HG03457 (cell line): ENCODE data around the gene FUZ.
A peak's percentile ranks its signal among the peaks of the same experiment; 100 is the strongest.
"Not testable (repeated sequence)": the region's sequence is repeated elsewhere in the genome, so short reads cannot be mapped to it uniquely, and the experiment has no call there.

Experiments
- ATAC-seq: cut with Tn5 transposase; IDR thresholded peaks from one replicate; pipeline ENCODE4 v1.9.1; 2021; ENCODE audit warnings: moderate number of reproducible peaks; ENCODE audit not compliant: unreplicated experiment

Gene FUZ

DNA sequence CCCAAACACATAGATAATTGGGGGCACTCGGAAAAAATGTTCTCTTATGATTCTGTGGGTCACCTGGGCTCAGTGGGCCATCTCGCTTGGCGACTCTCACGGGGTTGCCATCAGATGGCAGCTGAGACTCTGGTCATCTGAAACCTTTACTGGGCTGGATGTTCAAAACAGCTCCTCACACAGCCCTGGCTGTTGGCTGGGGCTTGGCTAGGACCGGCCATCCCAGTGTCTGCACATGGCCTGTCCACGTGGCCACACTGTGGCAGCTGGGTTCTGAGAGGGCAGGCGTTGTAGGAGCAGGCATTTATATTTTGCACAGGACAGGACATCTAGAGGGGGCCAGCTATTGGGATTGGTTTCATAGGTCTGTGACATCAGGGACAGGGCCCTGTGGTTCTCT, 20.5 kb upstream of the FUZ start:
- no peak for ATAC-seq

DNA sequence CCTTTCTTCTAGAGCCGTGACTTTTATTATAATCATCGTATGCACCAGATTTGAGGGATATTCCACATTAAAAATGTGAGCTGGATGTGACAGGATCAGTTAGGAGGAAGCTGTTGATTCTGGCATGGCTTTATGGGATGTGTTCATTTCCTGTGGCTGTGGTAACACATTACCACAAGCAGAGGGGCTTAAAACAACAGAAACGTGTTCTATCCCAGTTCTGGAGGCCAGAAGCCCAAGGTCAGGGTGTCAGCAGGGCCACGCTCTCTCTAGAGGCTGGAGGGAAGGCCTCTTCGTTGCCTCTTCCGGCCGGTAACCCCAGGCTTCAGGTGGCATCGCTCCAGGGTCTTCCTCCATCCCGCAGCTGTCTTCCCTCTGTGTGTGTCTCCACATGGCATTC, 19.5 kb upstream of the FUZ start:
- ATAC-seq, result no peak

DNA sequence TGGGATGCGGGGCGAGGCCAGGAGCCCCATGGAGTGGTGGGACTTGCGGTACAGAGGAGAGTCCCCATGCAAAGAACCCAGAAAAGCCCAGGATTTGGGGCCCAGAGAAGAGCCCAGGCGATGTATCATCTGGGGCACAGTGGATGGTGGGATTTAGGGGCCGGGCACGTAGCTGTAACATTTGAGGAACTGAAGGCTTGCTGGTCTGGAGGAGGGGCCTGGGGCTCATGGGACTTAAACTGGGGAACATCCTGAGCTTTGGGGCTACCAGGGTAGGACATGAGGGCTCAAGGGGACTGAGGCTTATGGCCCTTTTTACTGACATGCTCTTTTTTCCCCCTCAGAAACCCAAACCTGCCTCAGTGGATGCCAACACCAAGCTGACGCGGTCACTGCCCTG, 18.5 kb upstream of the FUZ start:
- no peak for ATAC-seq

DNA sequence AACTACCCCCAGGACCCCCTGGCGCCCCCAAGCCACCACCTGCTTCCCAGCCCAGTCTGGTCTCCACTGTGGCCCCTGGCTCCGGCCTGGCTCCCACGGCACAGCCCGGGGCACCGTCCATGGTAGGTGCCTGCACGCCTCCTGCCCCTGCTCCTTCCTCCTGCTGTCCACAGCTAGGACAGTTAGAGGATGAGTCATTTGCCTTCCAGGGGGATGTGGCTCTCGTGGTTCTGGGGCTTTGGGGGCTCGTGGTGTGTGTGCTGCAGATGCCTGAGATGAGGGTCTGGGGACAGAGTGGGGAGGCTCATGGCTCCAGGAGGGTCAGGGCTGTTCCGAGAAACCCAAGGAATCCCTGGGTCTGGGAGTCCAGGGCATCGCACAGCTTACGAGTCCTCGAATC, 17.7 kb upstream of the FUZ start:
- no peak for ATAC-seq

DNA sequence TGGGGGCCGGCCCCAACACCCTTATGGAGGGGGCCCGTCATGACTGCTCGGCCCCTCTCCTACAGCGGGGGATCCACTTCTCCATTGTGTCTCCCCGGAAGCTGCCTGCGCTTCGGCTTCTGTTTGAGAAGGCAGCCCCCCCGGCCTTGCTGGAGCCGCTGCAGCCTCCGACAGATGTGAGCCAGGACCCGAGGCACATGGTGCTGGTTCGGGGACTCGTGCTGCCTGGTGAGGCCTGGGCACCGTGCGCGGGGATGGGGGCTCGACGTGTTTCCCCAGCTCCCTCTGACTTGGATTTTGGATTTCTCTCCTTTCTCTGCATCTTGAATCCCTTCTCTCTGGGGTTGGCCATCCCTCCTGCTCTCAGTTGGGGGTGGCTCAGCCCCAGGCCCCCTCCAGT, 16.6 kb upstream of the FUZ start:
- ATAC-seq, result no peak

DNA sequence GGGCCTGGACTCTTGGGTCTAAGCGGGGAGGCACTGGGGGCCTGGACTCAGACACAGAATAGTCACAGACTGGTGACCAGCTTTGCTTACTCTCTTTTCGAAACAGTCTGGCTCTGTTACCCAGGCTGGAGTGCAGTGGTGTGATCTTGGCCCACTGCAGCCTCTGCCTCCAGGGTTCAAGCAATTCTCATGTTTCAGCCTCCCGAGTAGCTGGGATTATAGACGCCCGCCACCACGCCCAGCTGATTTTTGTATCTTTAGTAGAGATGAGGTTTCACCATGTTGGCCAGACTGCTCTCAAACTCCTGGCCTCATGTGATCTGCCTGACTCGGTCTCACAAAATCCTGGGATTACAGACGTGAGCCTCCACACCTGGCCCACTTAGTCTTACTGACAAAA, 16.1 kb upstream of the FUZ start:
- no peak for ATAC-seq

DNA sequence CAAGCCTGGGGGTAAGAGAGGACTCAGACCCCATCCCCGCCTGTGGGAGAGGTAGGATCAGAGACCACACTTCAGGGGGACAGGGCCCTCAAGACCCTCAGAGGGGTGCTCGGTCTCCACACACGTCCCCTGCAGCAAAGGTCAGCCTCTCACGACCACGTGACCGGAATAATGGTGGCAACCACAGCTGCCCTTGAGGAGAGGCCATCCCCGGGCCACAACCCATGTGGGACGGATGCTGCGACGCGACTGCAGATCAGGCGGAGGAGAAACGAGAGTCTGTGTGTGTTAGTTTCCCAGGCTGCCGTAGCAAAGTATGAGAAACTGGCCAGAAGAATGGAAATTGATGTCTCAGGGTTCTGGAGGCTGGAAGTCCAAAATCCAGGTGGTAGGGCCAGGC, 13.9 kb upstream of the FUZ start:
- no peak for ATAC-seq

DNA sequence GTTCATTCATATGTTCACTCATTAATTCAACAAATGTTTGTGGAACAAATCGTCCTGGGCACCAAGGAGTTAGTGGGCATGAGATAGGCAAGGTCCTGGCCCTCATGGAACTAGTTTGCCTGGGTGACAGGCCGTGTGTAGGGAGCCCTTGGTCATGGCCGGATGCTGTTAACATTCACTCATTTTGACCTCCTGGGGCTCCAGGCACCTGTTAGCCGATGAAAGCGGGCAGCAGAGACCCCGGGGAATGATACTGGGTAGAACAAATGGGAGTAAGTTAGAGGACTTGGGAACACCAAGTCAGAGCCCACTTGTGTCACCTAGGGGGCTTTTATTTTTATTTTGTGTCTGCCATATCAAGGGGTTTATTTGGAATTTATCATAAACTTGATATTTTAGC, 11.6 kb upstream of the FUZ start:
- ATAC-seq, result no peak

DNA sequence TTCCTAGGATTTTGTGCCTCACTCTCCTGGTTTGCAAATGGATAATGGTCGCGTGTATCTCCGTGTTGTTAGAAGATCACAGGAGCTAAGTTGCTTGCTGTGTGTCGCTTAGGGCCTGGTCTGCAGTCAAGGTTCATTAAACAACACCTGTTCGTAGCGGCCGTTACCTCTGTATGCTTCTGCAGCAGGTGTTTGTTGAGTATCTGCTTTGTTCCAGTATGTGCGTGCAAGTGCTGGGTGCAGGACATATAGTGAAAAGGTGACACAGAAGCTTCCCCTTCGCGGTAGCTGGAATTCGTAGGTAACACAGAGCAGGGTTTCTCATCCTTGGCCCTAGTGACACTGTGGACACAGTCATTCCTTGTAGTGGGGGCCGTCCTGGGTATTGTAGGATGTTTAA, 10.4 kb upstream of the FUZ start:
- no peak for ATAC-seq

DNA sequence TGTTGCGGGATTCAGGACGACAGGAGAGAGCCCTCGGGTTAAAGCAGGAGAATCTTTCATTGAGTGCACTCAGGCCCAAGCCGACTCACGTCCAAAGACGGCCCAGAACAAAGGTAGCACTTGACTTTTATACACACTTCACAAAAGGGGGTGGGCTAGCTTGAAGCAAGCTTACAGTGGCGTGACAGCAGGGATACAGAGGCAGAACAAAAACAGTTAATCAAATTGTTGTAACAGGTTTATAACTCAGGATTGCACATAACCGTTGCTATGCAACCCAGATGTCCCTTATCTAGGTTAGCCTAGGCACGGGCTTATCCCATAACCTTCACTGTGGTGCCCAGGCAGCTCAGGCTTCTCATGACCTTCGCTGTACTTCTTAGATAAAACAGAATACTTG, 7.0 kb upstream of the FUZ start:
- no peak for ATAC-seq

DNA sequence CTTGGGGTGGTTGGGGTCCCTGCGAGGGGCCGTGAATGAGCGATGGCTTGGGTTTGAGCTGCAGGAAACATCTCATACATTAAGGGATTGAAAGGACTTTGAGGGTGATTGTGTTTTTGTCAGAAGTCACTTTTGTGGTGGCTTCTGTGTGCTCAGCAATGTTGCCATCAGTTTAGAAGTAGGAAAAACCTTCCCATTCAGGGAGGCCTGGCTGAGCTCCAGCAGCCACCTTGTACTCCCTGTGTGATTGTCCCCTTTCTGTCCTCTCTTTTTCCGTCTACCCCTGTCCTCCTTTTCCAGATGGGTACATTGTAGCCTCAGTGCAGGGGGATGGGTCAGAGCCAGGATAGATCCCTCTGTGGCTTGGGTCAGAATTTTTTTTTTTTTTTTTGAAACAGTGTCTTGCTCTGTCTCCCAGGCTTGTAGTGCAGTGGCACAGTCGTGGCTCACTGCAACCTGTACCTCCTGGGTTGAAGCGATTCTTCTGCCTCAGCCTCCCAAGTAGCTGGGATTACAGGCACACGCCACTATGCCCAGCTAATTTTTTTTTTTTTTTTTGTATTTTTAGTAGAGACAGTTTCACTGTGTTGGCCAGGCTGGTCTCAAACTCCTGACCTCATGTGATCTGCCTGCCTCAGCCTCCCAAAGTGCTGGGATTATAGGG, 6.5 kb upstream of the FUZ start:
- not testable (repeated sequence) for ATAC-seq

DNA sequence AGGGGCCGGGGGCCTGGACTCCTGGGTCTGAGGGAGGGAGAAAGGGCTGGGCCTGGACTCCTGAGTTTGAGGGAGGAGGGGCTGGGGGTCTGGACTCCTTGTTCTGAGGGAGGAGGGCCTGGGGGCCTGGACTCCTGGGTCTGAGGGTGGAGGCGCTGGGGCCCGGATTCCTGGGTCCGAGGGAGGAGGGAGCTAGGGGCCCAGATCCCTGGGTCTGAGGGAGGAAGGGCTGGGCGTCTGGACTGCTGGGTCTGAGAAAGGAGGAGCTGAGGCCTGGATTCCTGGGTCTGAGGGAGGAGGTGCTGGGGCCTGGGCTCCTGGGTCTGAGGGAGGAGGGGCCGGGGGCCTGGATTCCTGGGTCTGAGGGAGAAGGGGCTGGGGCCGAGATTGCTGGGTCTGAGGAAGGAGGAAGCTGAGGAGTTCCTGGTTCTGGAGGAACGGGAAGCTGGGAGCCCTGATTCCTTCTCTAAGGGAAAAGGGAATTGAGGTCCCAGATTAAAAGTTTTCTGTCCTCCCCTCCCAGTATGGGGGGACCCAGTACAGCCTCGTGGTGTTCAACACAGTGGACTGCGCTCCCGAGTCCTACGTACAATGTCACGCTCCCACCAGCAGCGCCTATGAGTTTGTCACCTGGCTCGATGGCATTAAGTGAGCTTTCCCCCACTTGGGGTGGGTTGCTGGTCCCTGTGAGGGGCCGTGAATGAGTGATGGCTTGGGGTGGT, 5.7 kb upstream of the FUZ start:
- ATAC-seq, result no peak

DNA sequence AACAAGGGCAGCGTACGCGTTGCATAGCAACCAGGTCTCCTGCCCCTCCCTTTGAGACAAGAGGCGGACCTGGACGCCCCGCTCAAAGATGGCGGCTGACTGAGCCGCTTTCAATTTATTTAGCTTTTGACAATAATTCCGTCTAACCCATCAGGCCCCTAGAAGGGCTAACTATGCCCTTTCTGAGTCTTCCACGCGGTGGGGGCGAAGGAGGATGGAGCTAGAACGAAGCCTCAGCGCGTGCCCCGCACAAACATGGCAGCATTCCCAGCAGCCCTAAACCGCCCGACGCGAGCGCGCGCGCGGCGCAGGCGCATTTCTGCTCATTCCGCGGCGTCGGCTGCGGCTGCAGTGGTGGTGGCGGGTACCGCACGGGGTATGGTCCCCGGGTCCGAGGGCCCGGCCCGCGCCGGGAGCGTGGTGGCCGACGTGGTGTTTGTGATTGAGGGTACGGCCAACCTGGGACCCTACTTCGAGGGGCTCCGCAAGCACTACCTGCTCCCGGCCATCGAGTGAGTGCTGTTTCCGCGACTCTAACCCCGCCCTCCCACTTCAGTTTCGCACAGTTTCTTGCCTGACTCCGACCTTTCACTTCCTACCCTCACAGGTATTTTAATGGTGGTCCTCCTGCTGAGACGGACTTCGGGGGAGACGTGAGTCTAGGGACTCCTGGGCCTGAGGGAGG, 5.0 kb upstream of the FUZ start, which contains the start of gene MED25:
MED25 (plus strand) TSS at position 326 of the 685 bp plus-strand sequence; CDS start at position 379, 53 bp downstream.
- peak; percentile 51 for ATAC-seq

DNA sequence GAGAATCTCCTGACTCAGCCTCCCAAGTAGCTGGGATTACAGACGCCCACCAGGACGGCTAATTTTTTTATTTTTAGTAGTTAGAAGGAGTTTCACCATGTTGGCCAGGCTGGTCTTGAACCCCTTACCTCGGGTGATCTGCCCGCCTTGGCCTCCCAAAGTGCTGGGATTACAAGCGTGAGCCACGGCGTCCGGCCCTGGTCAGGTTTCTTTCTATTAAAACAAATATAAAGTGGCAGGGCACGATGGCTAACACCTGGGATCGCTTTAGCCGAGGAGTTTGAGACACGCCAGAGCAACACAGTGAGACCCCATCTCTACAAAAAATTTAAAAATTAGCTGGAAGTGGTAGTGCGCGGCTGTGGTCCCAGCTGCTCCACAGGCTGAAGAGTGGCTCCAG, 3.5 kb upstream of the FUZ start:
- ATAC-seq, result no peak

DNA sequence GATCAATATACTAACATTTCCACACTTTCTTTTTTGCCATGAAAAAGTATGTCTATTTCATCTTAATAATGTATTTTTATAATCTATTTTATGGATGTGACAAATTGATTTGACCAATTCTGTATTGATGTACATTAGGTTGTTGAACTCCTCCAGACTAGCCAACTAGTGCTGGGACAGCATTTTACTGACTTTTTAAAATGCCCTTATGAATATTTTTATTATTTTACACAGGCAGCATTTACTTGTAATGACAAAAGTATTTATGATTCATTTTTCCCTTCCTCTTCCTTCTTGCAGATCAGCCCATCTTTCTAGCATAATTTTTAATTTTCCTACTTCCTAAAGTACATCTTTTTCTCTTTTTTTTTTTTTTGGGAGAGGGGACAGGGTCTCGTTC, 918 bp upstream of the FUZ start:
- ATAC-seq, result no peak

DNA sequence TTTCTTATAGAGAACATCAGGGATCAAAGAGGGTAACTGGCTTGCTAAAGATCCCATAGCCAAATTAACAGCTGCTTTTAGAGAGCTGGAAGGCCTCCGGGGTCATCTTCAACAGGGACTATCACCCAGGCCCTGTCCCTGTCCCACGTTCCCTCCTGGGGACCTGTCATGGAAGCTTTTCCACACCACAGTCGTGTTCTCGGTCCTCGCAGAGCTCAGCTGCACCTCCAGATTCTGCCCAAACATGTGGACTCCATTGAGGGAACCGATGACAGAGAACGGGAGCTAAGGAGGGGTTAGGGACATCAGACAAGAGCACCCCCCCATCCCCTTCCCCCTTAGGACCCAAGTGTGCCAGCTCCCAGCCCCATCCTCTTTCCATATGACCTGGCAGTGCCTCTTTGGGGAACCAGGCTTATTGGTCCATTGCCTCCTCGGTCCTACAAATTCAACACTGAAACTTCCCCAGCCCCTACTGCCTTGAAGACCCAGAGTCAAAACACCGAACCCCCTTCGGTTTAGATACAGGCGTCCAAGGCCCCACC, 568 bp downstream of the FUZ start:
- no peak for ATAC-seq

DNA sequence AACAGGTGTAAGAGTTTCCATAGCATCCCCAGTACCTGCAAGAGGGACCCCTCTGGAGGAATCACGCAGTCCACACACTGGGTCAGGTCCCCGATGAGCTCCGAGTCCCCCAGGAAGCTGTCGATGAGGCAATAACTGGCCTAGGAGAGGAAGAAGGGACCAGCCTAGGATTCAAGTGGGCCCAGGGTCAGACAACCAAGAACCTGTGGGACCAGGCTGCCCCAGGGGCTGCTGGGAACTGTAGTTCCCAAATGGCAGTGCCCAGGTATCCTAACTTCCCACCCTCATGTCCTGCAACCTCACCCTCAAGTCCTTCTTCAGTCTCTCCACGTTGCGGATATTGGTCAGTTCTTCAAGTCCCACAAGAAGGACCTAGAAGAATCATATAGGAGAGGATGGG, 1.8 kb downstream of the FUZ start:
- no peak for ATAC-seq

DNA sequence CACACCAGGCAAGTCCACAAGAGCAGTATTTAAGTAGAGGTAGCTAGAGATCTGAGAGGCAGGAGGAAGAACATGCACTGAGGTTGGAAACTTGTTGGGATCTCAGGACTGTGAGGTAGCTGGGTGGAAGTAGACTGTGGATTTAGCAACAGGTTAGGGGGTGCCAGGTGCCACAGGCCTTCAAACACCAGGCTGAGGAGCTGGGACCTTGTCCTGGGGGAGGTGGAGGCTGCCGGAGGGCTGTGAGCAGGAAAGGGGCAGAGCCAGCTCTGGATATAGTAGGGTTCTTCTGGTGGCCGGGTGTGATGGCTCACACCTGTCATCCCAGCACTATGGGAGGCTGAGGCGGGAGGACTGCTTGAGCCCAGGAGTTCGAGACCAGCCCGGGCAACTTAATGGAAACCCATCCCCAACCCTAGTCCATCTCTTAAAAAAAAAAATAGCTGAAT, 3.1 kb downstream of the FUZ start:
- ATAC-seq, result no peak

DNA sequence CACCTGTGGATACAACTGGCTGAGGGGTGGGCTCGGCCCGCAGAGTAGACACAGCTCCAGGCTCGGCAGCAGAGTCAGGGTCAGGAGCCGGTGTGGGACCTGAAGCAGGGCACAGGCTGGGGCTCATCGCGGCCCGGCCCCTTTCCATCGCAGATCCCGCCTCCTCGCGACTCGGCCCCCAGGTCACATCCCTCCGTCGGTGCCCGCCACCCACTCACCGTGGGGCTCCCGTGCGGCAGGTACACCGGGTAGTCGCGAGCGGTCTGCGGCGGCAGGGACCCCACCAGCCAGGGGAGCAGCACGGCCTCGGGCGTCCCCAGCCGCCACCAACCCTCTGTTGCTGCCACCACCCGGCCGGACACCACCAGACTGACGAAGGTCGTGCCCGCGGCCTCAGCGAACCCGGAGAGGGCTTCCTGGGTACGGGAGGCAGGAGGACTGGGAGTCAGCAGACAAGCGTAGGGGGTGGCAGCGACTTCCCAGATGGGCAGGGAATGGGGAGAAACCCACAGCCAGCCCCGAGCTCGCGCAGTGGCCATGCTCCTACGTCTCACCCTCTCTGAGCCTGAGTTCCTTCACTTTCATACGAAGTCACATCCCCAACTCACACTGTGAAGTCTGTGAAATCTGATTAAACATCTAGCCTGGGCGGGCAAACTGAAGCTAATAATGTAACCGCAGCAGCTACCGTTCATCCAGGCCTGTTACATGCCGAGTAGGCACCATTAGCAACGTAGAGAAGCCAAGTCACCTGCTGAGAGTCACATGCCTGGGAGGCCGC, 3.7 kb downstream of the FUZ start:
- no peak for ATAC-seq

DNA sequence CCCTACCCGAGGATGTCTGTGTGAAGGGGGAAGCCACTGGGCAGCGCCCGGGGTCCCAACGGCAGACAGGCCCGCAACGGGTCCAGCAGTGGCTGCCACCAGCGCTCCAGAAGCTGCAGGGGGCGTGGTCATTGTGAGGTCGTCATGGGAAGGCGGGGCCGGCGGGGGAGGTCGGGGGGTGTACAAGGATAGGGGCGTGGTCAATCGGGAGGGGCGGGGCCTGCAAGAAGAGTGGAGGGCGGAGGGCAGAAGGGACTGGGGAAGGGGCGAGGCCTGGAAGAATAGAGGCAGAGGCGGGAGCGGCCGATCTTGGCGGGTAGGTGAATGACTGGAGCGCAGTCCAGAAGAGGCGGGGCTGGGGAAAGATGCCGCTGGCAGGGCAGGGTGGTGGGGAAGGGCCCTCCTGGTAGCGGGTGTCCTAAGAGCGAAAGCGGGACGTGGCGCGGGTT, 4.4 kb downstream of the FUZ start:
- no peak for ATAC-seq
